Adrenal gland (tissue), 19 donors: ENCODE results near the gene EID1. TPM values are rescaled to one million over a fixed set of nuclear protein-coding genes. Genes with fewer than 3 reads are reported as not detected.

Source experiments
- DNase-seq, 7 donors: peaks; one replicate each; pipeline ENCODE4 v3.0.0-alpha.2; 2019 to 2020
- H3K27ac ChIP-seq, 5 donors: fragments of 200-600 bp; sonication (generic) in 4 of 5; 1 replicate in 3 of 5; 2 replicates in 2 of 5; pipeline versions ENCODE4 v1.5.1 to v1.8.0; 2016 to 2020; ENCODE audit warnings: mild to moderate bottlenecking in 1 of 5
- H3K27me3 ChIP-seq: fragments of 200-600 bp; 2 replicates; pipeline ENCODE4 v1.8.0; 2021
- H3K36me3 ChIP-seq, 2 donors: fragments of 200-600 bp; replicated peaks in 1 of 2; 1 replicate in 1 of 2; 2 replicates in 1 of 2; pipeline versions ENCODE4 v1.5.1 to v1.8.0; 2018 to 2022
- H3K4me1 ChIP-seq, 2 donors: fragments of 200-600 bp; replicated peaks in 1 of 2; 1 replicate in 1 of 2; 2 replicates in 1 of 2; pipeline versions ENCODE4 v1.5.1 to v1.8.0; 2018 to 2021
- H3K4me3 ChIP-seq, 4 donors: fragments of 200-600 bp; sonication (generic) in 3 of 4; one replicate each; pipeline ENCODE4 v1.5.1; 2016 to 2018
- H3K9me3 ChIP-seq, 3 donors: fragments of 200-600 bp; sonication (generic) in 1 of 3; replicated peaks in 1 of 3; 1 replicate in 2 of 3; 2 replicates in 1 of 3; pipeline versions ENCODE4 v1.5.1 to v1.8.0; 2016 to 2021
- CTCF ChIP-seq, 6 experiments: fragments of 450-650 bp in 4 of 6; fragments of 200-600 bp in 2 of 6; sonication (generic) in 1 of 6; IDR thresholded peaks; 1 replicate in 5 of 6; 2 replicates in 1 of 6; pipeline versions ENCODE4 v1.5.1 to v1.8.0; 2016 to 2021; ENCODE audit warnings: antibody characterized with exemption in 6 of 6, mild to moderate bottlenecking in 2 of 6, moderate library complexity in 1 of 6
- POLR2A ChIP-seq, 2 donors: fragments of 450-650 bp; IDR thresholded peaks; one replicate each; pipeline ENCODE4 v1.6.1; 2017; ENCODE audit warnings: antibody characterized with exemption in 2 of 2, mild to moderate bottlenecking in 2 of 2, moderate library complexity in 1 of 2
- WGBS, 4 donors: extraction: QIAGEN DNeasy Blood & Tissue Kit in 2 of 4; methylation state at CpG; one replicate each; pipeline versions ENCODE4 v1.1.5 to v1.1.7; 2013 to 2017; 5-methylcytosine and 5-hydroxymethylcytosine counted together
- intact Hi-C, 2 donors: fragments of 100-400 bp; cut with DNase I; formaldehyde crosslinking; loops; one replicate each; pipeline versions ENCODE4 v1.14.1 to v1.15.0; 2022 to 2023
- long read RNA-seq, 10 donors: library from polyadenylated mRNA in 3 of 10; unstranded in 2 of 10; stranded (forward) in 1 of 10; transcript quantifications; one replicate each; pipeline ENCODE4 v2.0.0 and lab custom pipeline, GENCODE V29; 2021 to 2026
- polyA plus RNA-seq, 3 donors: library from polyadenylated mRNA; stranded (reverse); fragments of 200-250 nt in 2 of 3; fragments of 350-450 nt in 1 of 3; fragmentation: Illumina TruSeq in 1 of 3; extraction: RNeasy Lipid Tissue Mini Kit (QIAGEN cat#74804) in 1 of 3; gene quantifications; one replicate each; pipeline ENCODE4 v1.2.3, GENCODE V29; 2013 to 2014
- total RNA-seq, 9 donors: library from RNA; depleted of rRNA in 4 of 9; stranded (reverse); fragments of >200 nt in 4 of 9; fragments of 120-200 nt in 1 of 9; fragmentation: NEBNext Ultra II Directional in 1 of 9; extraction: Animal tissue kit (Norgen Biotek cat#: 25700) in 1 of 9; gene quantifications; one replicate each; pipeline versions ENCODE4 v1.1.0 to v1.2.4, GENCODE V29; 2013 to 2023
- donor health status: healthy with polysubstance abuse.
- donor health status: Bipolar disorder and iron deficiency.
- donor health status: DM: yes; HTN: yes; CAD: no.
- donor health status: DM: no; HTN: no; CAD: no.
- donor health status: DM: no; HTN: no; CAD: no.
- donor health status: DM: yes; HTN: yes; CAD: no.

Gene EID1
- total RNA-seq (100 to 1,000 TPM; 226 to 666 (median 248) TPM), polyA plus RNA-seq (100 to 1,000 TPM; 148 to 247 (median 161) TPM)
- long read RNA-seq, donor 1, transcript EID1-201 (1 exons, 2,298 nt) = major isoform, 359 of 359 reads
- long read RNA-seq, donor 1, partial matches to known transcripts = 0 of 359 reads
- long read RNA-seq, donor 1, other reads (novel, unspliced or antisense) = 0 of 359 reads
- long read RNA-seq, donor 2, transcript EID1-201 (1 exons, 2,298 nt) = major isoform, 300 of 300 reads
- long read RNA-seq, donor 2, partial matches to known transcripts = 0 of 300 reads
- long read RNA-seq, donor 2, other reads (novel, unspliced or antisense) = 0 of 300 reads
- long read RNA-seq, donor 3, transcript EID1-201 (1 exons, 2,298 nt) = major isoform, 262 of 262 reads
- long read RNA-seq, donor 3, partial matches to known transcripts = 0 of 262 reads
- long read RNA-seq, donor 3, other reads (novel, unspliced or antisense) = 0 of 262 reads
- long read RNA-seq, donor 4, transcript EID1-201 (1 exons, 2,298 nt) = major isoform, 493 of 495 reads
- long read RNA-seq, donor 4, partial matches to known transcripts = 0 of 495 reads
- long read RNA-seq, donor 4, other reads (novel, unspliced or antisense) = 2 of 495 reads
- long read RNA-seq, donor 5, transcript EID1-201 (1 exons, 2,298 nt) = major isoform, 656 of 656 reads
- long read RNA-seq, donor 5, partial matches to known transcripts = 0 of 656 reads
- long read RNA-seq, donor 5, other reads (novel, unspliced or antisense) = 0 of 656 reads
- long read RNA-seq, donor 6, transcript EID1-201 (1 exons, 2,298 nt) = major isoform, 309 of 309 reads
- long read RNA-seq, donor 6, partial matches to known transcripts = 0 of 309 reads
- long read RNA-seq, donor 6, other reads (novel, unspliced or antisense) = 0 of 309 reads
- long read RNA-seq, donor 7, transcript EID1-201 (1 exons, 2,298 nt) = major isoform, 189 of 189 reads
- long read RNA-seq, donor 7, partial matches to known transcripts = 0 of 189 reads
- long read RNA-seq, donor 7, other reads (novel, unspliced or antisense) = 0 of 189 reads
- long read RNA-seq, donor 8, transcript EID1-201 (1 exons, 2,298 nt) = major isoform, 420 of 420 reads
- long read RNA-seq, donor 8, partial matches to known transcripts = 0 of 420 reads
- long read RNA-seq, donor 8, other reads (novel, unspliced or antisense) = 0 of 420 reads
- long read RNA-seq, donor 9, transcript EID1-201 (1 exons, 2,298 nt) = major isoform, 255 of 255 reads
- long read RNA-seq, donor 9, partial matches to known transcripts = 0 of 255 reads
- long read RNA-seq, donor 9, other reads (novel, unspliced or antisense) = 0 of 255 reads
- long read RNA-seq, donor 10, transcript EID1-201 (1 exons, 2,298 nt) = major isoform, 173 of 173 reads
- long read RNA-seq, donor 10, partial matches to known transcripts = 0 of 173 reads
- long read RNA-seq, donor 10, other reads (novel, unspliced or antisense) = 0 of 173 reads

- Histone ChIP-seq H3K27ac (peak within 1 kb of the TSS; percentile 36 to 97 (median 83)), H3K9me3 (no peaks in the 10 kb centered on the region), H3K27me3 (no peaks in the 10 kb centered on the region), H3K36me3 (no peaks in the 10 kb centered on the region), H3K4me1 (peaks cover 11 to 20% of the 10 kb centered on the region in 2 donors), H3K4me3 (peak within 1 kb of the TSS; percentile 55 to 85 (median 76))
- DNase-seq = peak; percentile 90 to 97 (median 92)
- intact Hi-C loops = no loop called here
- no peak for TF ChIP-seq CTCF (IDR thresholded peaks at IDR 0.05)
- peak; percentile 59 to 83 for TF ChIP-seq POLR2A (IDR thresholded peaks at IDR 0.05)
- 0 to 1% (median 1%) methylated on average over 35 to 58 of the region's 58 CpGs for WGBS, 4 donors
These were observed at the start of gene EID1 for GRCh38 chr15:48877630-48878595. EID1 (plus strand) TSS chr15:48878134; CDS start chr15:48878177, 43 bp downstream.

- TF ChIP-seq CTCF (IDR thresholded peaks at IDR 0.05) (no peak), POLR2A (IDR thresholded peaks at IDR 0.05) (no peak)
- 68 to 77% (median 72%) methylated on average over 4 of the region's 4 CpGs for WGBS, 4 donors
These were observed 49.5 kb upstream of the EID1 start for GRCh38 chr15:48828471-48828870.

GRCh38 chr15:48828906-48829305 lies 49.0 kb upstream of the EID1 start:
- TF ChIP-seq POLR2A (IDR thresholded peaks at IDR 0.05) (no peak), CTCF (IDR thresholded peaks at IDR 0.05) (no peak)
- no peaks in the 10 kb centered on the region for H3K36me3 ChIP-seq
- intact Hi-C loops = no loop called here
- H3K4me3 ChIP-seq = no peak overlapping the region
- H3K27me3 ChIP-seq = no peaks in the 10 kb centered on the region
- no peaks in the 10 kb centered on the region for H3K4me1 ChIP-seq
- no peak for DNase-seq
- H3K9me3 ChIP-seq = no peaks in the 10 kb centered on the region
- H3K27ac ChIP-seq = no peak overlapping the region

More at GRCh38 chr15:48828471-48828870, 49.5 kb upstream of the EID1 start:
- intact Hi-C loops = no loop called here
- no peak for DNase-seq
- Histone ChIP-seq H3K9me3 (no peaks in the 10 kb centered on the region), H3K27ac (no peak overlapping the region), H3K4me3 (no peak overlapping the region), H3K4me1 (no peaks in the 10 kb centered on the region), H3K27me3 (no peaks in the 10 kb centered on the region), H3K36me3 (no peaks in the 10 kb centered on the region)
